ENCODE results near the gene PLXNA4.

Gene PLXNA4

GRCh38 chr7:132240262-132240661 lies 336.0 kb downstream of the PLXNA4 start:
- in situ Hi-C loops (cut with HindIII; ENCODE audit: low pct_unique_long_range_greater_than_20kb, low sequenced_read_pairs) = no loop called here

GRCh38 chr7:132239422-132239994 lies 336.8 kb downstream of the PLXNA4 start:
- in situ Hi-C loops (cut with HindIII; ENCODE audit: low pct_unique_long_range_greater_than_20kb, low sequenced_read_pairs) = no loop called here
- no peak for DNase-seq (ENCODE audit: low read depth in 1 of 2, low spot score in 1 of 2)
- no peak for TF ChIP-seq JUND (IDR thresholded peaks at IDR 0.05; ENCODE audit: low read depth)

More at GRCh38 chr7:132240262-132240661, 336.0 kb downstream of the PLXNA4 start:
- no peak for TF ChIP-seq JUND (IDR thresholded peaks at IDR 0.05; ENCODE audit: low read depth)
- no peak for DNase-seq (ENCODE audit: low read depth in 1 of 2, low spot score in 1 of 2)

- no peak for TF ChIP-seq JUND (IDR thresholded peaks at IDR 0.05; ENCODE audit: low read depth)
- in situ Hi-C loops (cut with HindIII; ENCODE audit: low pct_unique_long_range_greater_than_20kb, low sequenced_read_pairs) = no loop called here
- no peak for DNase-seq (ENCODE audit: low read depth in 1 of 2, low spot score in 1 of 2)
Measured at GRCh38 chr7:132234711-132235110, 341.6 kb downstream of the PLXNA4 start.

- DNase-seq (ENCODE audit: low read depth in 1 of 2, low spot score in 1 of 2) = no peak
- in situ Hi-C loops (cut with HindIII; ENCODE audit: low pct_unique_long_range_greater_than_20kb, low sequenced_read_pairs) = no loop called here
- no peak for TF ChIP-seq JUND (IDR thresholded peaks at IDR 0.05; ENCODE audit: low read depth)
Measured at GRCh38 chr7:132232406-132232805, 343.9 kb downstream of the PLXNA4 start.

- no peak for TF ChIP-seq JUND (IDR thresholded peaks at IDR 0.05; ENCODE audit: low read depth)
- in situ Hi-C loops (cut with HindIII; ENCODE audit: low pct_unique_long_range_greater_than_20kb, low sequenced_read_pairs) = no loop called here
- DNase-seq (ENCODE audit: low read depth in 1 of 2, low spot score in 1 of 2) = no peak
Measured at GRCh38 chr7:132230462-132230861, 345.8 kb downstream of the PLXNA4 start.

- DNase-seq (ENCODE audit: low read depth in 1 of 2, low spot score in 1 of 2) = no peak
- in situ Hi-C loops (cut with HindIII; ENCODE audit: low pct_unique_long_range_greater_than_20kb, low sequenced_read_pairs) = no loop called here
Measured at GRCh38 chr7:132228240-132228639, 348.0 kb downstream of the PLXNA4 start.

GRCh38 chr7:132226957-132227290 lies 349.3 kb downstream of the PLXNA4 start:
- DNase-seq (ENCODE audit: low read depth in 1 of 2, low spot score in 1 of 2) = no peak
- no peak for TF ChIP-seq JUND (IDR thresholded peaks at IDR 0.05; ENCODE audit: low read depth)
- in situ Hi-C loops (cut with HindIII; ENCODE audit: low pct_unique_long_range_greater_than_20kb, low sequenced_read_pairs) = no loop called here

More at GRCh38 chr7:132228240-132228639, 348.0 kb downstream of the PLXNA4 start:
- TF ChIP-seq JUND (IDR thresholded peaks at IDR 0.05; ENCODE audit: low read depth) = no peak

- in situ Hi-C loops (cut with HindIII; ENCODE audit: low pct_unique_long_range_greater_than_20kb, low sequenced_read_pairs) = no loop called here
- no peak for DNase-seq (ENCODE audit: low read depth in 1 of 2, low spot score in 1 of 2)
- no peak for TF ChIP-seq JUND (IDR thresholded peaks at IDR 0.05; ENCODE audit: low read depth)
Measured at GRCh38 chr7:132226046-132226956, 350.0 kb downstream of the PLXNA4 start.

GRCh38 chr7:132225216-132226030 lies 350.8 kb downstream of the PLXNA4 start:
- TF ChIP-seq JUND (IDR thresholded peaks at IDR 0.05; ENCODE audit: low read depth) = no peak
- peak in 1 of 2 experiments; percentile 58 for DNase-seq (ENCODE audit: low read depth in 1 of 2, low spot score in 1 of 2)
- in situ Hi-C loops (cut with HindIII; ENCODE audit: low pct_unique_long_range_greater_than_20kb, low sequenced_read_pairs) = no loop called here

- no peak for TF ChIP-seq JUND (IDR thresholded peaks at IDR 0.05; ENCODE audit: low read depth)
- in situ Hi-C loops (cut with HindIII; ENCODE audit: low pct_unique_long_range_greater_than_20kb, low sequenced_read_pairs) = no loop called here
- no peak for DNase-seq (ENCODE audit: low read depth in 1 of 2, low spot score in 1 of 2)
Measured at GRCh38 chr7:132221356-132221755, 354.9 kb downstream of the PLXNA4 start.

- TF ChIP-seq JUND (IDR thresholded peaks at IDR 0.05; ENCODE audit: low read depth) = no peak
- no peak for DNase-seq (ENCODE audit: low read depth in 1 of 2, low spot score in 1 of 2)
- in situ Hi-C loops (cut with HindIII; ENCODE audit: low pct_unique_long_range_greater_than_20kb, low sequenced_read_pairs) = no loop called here
Measured at GRCh38 chr7:132220060-132220459, 356.2 kb downstream of the PLXNA4 start.

GRCh38 chr7:132218876-132219275 lies 357.4 kb downstream of the PLXNA4 start:
- TF ChIP-seq JUND (IDR thresholded peaks at IDR 0.05; ENCODE audit: low read depth) = no peak
- in situ Hi-C loops (cut with HindIII; ENCODE audit: low pct_unique_long_range_greater_than_20kb, low sequenced_read_pairs) = no loop called here
- DNase-seq (ENCODE audit: low read depth in 1 of 2, low spot score in 1 of 2) = no peak
